HepG2 (cell line): ENCODE measurements around the gene NECAB2. TPM values are rescaled to one million over a fixed set of nuclear protein-coding genes. Genes with fewer than 3 reads are reported as not detected.

Source experiments
- BRCA1 ChIP-seq: sonication (generic); formaldehyde crosslinking; IDR thresholded peaks from 2 replicates; pipeline ENCODE4 v1.4.0; 2020; ENCODE audit warnings: missing genetic modification reagents
- CBX5 ChIP-seq: sonication (generic); formaldehyde crosslinking; IDR thresholded peaks from 2 replicates; pipeline ENCODE4 v1.4.0; 2020; ENCODE audit warnings: missing genetic modification reagents, borderline replicate concordance
- CENPX ChIP-seq: sonication (generic); formaldehyde crosslinking; IDR thresholded peaks from 2 replicates; pipeline ENCODE4 v1.9.0; 2021; ENCODE audit warnings: mild to moderate bottlenecking, missing genetic modification reagents, moderate library complexity
- ETV5 ChIP-seq: IDR thresholded peaks from 2 replicates; pipeline ENCODE4 v1.6.1; 2018; ENCODE audit warnings: missing biosample characterization, missing genetic modification reagents, inconsistent platforms, borderline replicate concordance
- FOSL1 ChIP-seq: sonication (generic); formaldehyde crosslinking; IDR thresholded peaks from 2 replicates; pipeline ENCODE4 v1.9.0; 2021; ENCODE audit warnings: missing genetic modification reagents, borderline replicate concordance
- HOXA3 ChIP-seq: sonication (generic); formaldehyde crosslinking; IDR thresholded peaks from 2 replicates; pipeline ENCODE4 v1.5.0; 2020; ENCODE audit warnings: missing genetic modification reagents
- NFIC ChIP-seq: IDR thresholded peaks from 2 replicates; pipeline ENCODE4 v1.6.1; 2012; ENCODE audit warnings: mild to moderate bottlenecking, low read length, inconsistent platforms
- NFRKB ChIP-seq: fragments of 450-650 bp; IDR thresholded peaks from 2 replicates; pipeline ENCODE4 v1.6.1; 2017
- ONECUT2 ChIP-seq: sonication (generic); formaldehyde crosslinking; IDR thresholded peaks from 2 replicates; pipeline ENCODE4 v1.4.0; 2020; ENCODE audit warnings: missing genetic modification reagents
- PAWR ChIP-seq: sonication (generic); formaldehyde crosslinking; IDR thresholded peaks from 2 replicates; pipeline ENCODE4 v1.4.0; 2020; ENCODE audit warnings: missing genetic modification reagents, mild to moderate bottlenecking, borderline replicate concordance
- RFX5 ChIP-seq: IDR thresholded peaks from 2 replicates; pipeline ENCODE4 v1.6.1; 2011; ENCODE audit warnings: low read depth, low read length, improper control_type of control experiment
- SRY ChIP-seq: sonication (generic); formaldehyde crosslinking; IDR thresholded peaks from 2 replicates; pipeline ENCODE4 v1.8.0; 2022; ENCODE audit warnings: mild to moderate bottlenecking, missing genetic modification reagents
- TBX2 ChIP-seq: sonication (generic); formaldehyde crosslinking; IDR thresholded peaks from 2 replicates; pipeline ENCODE4 v1.5.0; 2020; ENCODE audit warnings: missing genetic modification reagents, mild to moderate bottlenecking, borderline replicate concordance
- U2AF1 ChIP-seq: fragments of 200-400 bp; formaldehyde crosslinking; optimal IDR thresholded peaks from 2 replicates; pipeline ENCODE3; 2017; ENCODE audit warnings: mild to moderate bottlenecking, low read depth, low read length
- ZFP36L1 ChIP-seq: sonication (generic); formaldehyde crosslinking; IDR thresholded peaks from 2 replicates; pipeline ENCODE4 v1.8.0; 2022; ENCODE audit warnings: mild to moderate bottlenecking, missing genetic modification reagents, moderate library complexity
- ZFP37 ChIP-seq: sonication (generic); formaldehyde crosslinking; IDR thresholded peaks from 2 replicates; pipeline ENCODE4 v1.4.0; 2020; ENCODE audit warnings: missing genetic modification reagents, borderline replicate concordance
- ZMYM2 ChIP-seq: sonication (generic); formaldehyde crosslinking; IDR thresholded peaks from 2 replicates; pipeline ENCODE4 v1.8.0; 2022; ENCODE audit warnings: mild to moderate bottlenecking, missing genetic modification reagents
- ZNF510 ChIP-seq: sonication (generic); formaldehyde crosslinking; IDR thresholded peaks from 2 replicates; pipeline ENCODE4 v1.4.0; 2020; ENCODE audit warnings: low read depth, mild to moderate bottlenecking, missing genetic modification reagents
- ZNF619 ChIP-seq: sonication (generic); formaldehyde crosslinking; IDR thresholded peaks from 2 replicates; pipeline ENCODE4 v1.4.0; 2020; ENCODE audit warnings: mild to moderate bottlenecking, missing genetic modification reagents
- polyA plus RNA-seq, 8 experiments: library from polyadenylated mRNA; depleted of rRNA in 3 of 8; stranded (reverse) in 7 of 8; unstranded in 1 of 8; fragments of >200 nt; fragmentation: Illumina TruSeq in 4 of 8; extraction: Trizol in 4 of 8; gene quantifications; 2 replicates each; pipeline versions ENCODE4 v1.2.1 to v1.2.3, GENCODE V29; 2011 to 2016; ENCODE audit warnings: low read depth in 4 of 8, missing spikeins in 1 of 8, mixed read lengths in 1 of 8; ENCODE audit not compliant: insufficient read depth in 1 of 8
- total RNA-seq, 5 experiments: library from RNA; depleted of rRNA; stranded (reverse); fragments of >200 nt; fragmentation: Illumina TruSeq; extraction: Trizol; gene quantifications; 2 replicates each; pipeline ENCODE4 v1.2.3, GENCODE V29; 2016; ENCODE audit warnings: low read depth in 1 of 5
- TF ChIP-seq, protein P1 (sequence below): sonication (generic); formaldehyde crosslinking; IDR thresholded peaks from 2 replicates; pipeline ENCODE4 v1.5.1; 2020; ENCODE audit warnings: missing genetic modification reagents, mild to moderate bottlenecking, borderline replicate concordance
- TF ChIP-seq, protein P2 (sequence below): IDR thresholded peaks from 2 replicates; pipeline ENCODE4 v1.6.1; 2016
- TF ChIP-seq, protein P3 (sequence below): sonication (generic); formaldehyde crosslinking; IDR thresholded peaks from 2 replicates; pipeline ENCODE4 v1.8.0; 2022; ENCODE audit warnings: mild to moderate bottlenecking, missing genetic modification reagents, moderate library complexity
- TF ChIP-seq, protein P4 (sequence below): sonication (generic); formaldehyde crosslinking; IDR thresholded peaks from 2 replicates; pipeline ENCODE4 v1.4.0; 2020; ENCODE audit warnings: mild to moderate bottlenecking, missing genetic modification reagents

Gene NECAB2
- total and polyA plus RNA-seq, 2 of the 13 experiments (the other 11 are each of a cell fraction or from before 2014, with no cell fraction given) = 0.21 to 0.49 TPM

DNA sequence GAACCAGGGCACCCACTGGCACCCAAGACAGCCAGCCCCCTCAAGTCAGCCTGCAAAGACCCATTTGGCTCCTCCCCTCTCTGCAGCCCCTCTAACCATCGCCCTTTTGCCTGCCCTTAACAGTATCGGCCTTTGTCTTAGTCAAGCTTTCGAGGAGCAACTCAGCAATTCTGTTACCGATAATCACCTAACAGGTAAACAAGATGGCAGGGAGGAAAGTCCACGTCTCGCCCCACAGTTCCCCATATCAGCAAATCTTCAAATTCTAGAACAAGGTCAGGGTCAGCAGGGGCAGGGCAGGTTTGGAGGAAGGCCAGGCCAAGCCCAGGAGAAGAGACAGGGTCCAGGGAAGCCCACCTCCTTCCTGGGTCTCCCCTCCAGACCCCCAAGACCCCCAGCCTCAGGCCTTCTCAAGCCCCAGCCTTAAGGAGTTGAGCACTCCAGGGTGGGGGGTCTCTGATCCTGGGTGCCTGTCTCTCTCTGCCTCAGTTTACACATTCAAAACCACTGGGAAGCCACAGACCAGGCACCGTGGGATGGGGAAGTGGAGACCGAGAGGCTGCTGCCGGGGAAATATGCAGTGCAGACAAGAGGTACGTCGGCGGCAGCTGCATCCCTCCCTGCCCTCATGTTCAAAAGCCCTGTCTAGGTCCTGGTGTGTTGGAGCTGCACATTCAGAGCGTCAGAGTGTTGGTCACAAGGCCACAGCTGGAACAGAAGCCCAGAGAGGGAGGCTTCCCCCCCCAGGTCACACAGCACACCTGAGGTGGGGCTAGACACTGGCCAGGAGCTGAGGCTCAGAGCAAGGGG is 18.9 kb upstream of the NECAB2 start (continued):
- TF ChIP-seq ZNF619 (CRISPR knock-in tag) (no peak), FOSL1 (CRISPR knock-in tag) (no peak), ZNF510 (CRISPR knock-in tag) (no peak), BRCA1 (no peak), ZMYM2 (no peak; the same call in 1 of the 2 replicates), U2AF1 (no peak), NFRKB (no peak), NFIC (peak; percentile 71; the same call in 1 of the 2 replicates), ZFP37 (no peak), RFX5 (no peak), ETV5 (0 out of 2 replicates have a peak, but pooled peaks have one; percentile 23), PAWR (CRISPR knock-in tag) (no peak), TBX2 (CRISPR knock-in tag) (peak; percentile 91), CBX5 (no peak), CENPX (CRISPR knock-in tag) (no peak), SRY (CRISPR knock-in tag) (no peak), ZFP36L1 (CRISPR knock-in tag) (no peak), HOXA3 (CRISPR knock-in tag) (peak; percentile 64), ONECUT2 (CRISPR knock-in tag) (0 out of 2 replicates have a peak, but pooled peaks have one; percentile 44)
- TF ChIP-seq, protein P1, sequence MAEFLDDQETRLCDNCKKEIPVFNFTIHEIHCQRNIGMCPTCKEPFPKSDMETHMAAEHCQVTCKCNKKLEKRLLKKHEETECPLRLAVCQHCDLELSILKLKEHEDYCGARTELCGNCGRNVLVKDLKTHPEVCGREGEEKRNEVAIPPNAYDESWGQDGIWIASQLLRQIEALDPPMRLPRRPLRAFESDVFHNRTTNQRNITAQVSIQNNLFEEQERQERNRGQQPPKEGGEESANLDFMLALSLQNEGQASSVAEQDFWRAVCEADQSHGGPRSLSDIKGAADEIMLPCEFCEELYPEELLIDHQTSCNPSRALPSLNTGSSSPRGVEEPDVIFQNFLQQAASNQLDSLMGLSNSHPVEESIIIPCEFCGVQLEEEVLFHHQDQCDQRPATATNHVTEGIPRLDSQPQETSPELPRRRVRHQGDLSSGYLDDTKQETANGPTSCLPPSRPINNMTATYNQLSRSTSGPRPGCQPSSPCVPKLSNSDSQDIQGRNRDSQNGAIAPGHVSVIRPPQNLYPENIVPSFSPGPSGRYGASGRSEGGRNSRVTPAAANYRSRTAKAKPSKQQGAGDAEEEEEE (CRISPR knock-in tag) = no peak
- TF ChIP-seq, protein P2, sequence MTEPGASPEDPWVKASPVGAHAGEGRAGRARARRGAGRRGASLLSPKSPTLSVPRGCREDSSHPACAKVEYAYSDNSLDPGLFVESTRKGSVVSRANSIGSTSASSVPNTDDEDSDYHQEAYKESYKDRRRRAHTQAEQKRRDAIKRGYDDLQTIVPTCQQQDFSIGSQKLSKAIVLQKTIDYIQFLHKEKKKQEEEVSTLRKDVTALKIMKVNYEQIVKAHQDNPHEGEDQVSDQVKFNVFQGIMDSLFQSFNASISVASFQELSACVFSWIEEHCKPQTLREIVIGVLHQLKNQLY (CRISPR knock-in tag) = peak; percentile 66; the same call in 1 of the 2 replicates
- TF ChIP-seq, protein P3, sequence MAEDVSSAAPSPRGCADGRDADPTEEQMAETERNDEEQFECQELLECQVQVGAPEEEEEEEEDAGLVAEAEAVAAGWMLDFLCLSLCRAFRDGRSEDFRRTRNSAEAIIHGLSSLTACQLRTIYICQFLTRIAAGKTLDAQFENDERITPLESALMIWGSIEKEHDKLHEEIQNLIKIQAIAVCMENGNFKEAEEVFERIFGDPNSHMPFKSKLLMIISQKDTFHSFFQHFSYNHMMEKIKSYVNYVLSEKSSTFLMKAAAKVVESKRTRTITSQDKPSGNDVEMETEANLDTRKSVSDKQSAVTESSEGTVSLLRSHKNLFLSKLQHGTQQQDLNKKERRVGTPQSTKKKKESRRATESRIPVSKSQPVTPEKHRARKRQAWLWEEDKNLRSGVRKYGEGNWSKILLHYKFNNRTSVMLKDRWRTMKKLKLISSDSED = no peak
- TF ChIP-seq, protein P4, sequence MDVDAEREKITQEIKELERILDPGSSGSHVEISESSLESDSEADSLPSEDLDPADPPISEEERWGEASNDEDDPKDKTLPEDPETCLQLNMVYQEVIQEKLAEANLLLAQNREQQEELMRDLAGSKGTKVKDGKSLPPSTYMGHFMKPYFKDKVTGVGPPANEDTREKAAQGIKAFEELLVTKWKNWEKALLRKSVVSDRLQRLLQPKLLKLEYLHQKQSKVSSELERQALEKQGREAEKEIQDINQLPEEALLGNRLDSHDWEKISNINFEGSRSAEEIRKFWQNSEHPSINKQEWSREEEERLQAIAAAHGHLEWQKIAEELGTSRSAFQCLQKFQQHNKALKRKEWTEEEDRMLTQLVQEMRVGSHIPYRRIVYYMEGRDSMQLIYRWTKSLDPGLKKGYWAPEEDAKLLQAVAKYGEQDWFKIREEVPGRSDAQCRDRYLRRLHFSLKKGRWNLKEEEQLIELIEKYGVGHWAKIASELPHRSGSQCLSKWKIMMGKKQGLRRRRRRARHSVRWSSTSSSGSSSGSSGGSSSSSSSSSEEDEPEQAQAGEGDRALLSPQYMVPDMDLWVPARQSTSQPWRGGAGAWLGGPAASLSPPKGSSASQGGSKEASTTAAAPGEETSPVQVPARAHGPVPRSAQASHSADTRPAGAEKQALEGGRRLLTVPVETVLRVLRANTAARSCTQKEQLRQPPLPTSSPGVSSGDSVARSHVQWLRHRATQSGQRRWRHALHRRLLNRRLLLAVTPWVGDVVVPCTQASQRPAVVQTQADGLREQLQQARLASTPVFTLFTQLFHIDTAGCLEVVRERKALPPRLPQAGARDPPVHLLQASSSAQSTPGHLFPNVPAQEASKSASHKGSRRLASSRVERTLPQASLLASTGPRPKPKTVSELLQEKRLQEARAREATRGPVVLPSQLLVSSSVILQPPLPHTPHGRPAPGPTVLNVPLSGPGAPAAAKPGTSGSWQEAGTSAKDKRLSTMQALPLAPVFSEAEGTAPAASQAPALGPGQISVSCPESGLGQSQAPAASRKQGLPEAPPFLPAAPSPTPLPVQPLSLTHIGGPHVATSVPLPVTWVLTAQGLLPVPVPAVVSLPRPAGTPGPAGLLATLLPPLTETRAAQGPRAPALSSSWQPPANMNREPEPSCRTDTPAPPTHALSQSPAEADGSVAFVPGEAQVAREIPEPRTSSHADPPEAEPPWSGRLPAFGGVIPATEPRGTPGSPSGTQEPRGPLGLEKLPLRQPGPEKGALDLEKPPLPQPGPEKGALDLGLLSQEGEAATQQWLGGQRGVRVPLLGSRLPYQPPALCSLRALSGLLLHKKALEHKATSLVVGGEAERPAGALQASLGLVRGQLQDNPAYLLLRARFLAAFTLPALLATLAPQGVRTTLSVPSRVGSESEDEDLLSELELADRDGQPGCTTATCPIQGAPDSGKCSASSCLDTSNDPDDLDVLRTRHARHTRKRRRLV (CRISPR knock-in tag) = no peak
